GM23338 (cell line): ENCODE results near the gene ADAMTS7. TPM values are rescaled to one million over a fixed set of nuclear protein-coding genes. Genes with fewer than 3 reads are reported as not detected.

ENCODE experiments used
- ATAC-seq: fragments of 200-7000 bp; cut with Tn5 transposase; 3 replicates; pipeline ENCODE4 v1.9.1; 2020
- DNase-seq: peaks from one replicate; pipeline ENCODE4 v3.0.0-alpha.2; 2015; ENCODE audit warnings: low spot score
- H2AFZ ChIP-seq: fragments of 200-600 bp; sonication (generic); 2 replicates; pipeline ENCODE4 v1.8.0; 2016; ENCODE audit warnings: antibody characterized with exemption, mild to moderate bottlenecking, moderate library complexity
- H3F3A ChIP-seq: fragments of 200-600 bp; sonication (generic); replicated peaks from 2 replicates; pipeline ENCODE4 v1.8.0; 2017; ENCODE audit warnings: antibody characterized with exemption, mixed run types, low read depth
- H3K27ac ChIP-seq: fragments of 200-600 bp; sonication (generic); 2 replicates; pipeline ENCODE4 v1.6.1; 2016; ENCODE audit warnings: low read depth
- H3K27me3 ChIP-seq: fragments of 200-600 bp; sonication (generic); 2 replicates; pipeline ENCODE4 v1.8.0; 2016; ENCODE audit warnings: mild to moderate bottlenecking, mixed run types, moderate library complexity; ENCODE audit not compliant: insufficient read depth
- H3K36me3 ChIP-seq: fragments of 200-600 bp; sonication (generic); 2 replicates; pipeline ENCODE4 v1.8.0; 2016; ENCODE audit warnings: mild to moderate bottlenecking; ENCODE audit not compliant: insufficient read depth
- H3K4me1 ChIP-seq: fragments of 200-600 bp; sonication (generic); 2 replicates; pipeline ENCODE4 v1.8.0; 2016; ENCODE audit warnings: mild to moderate bottlenecking, moderate library complexity; ENCODE audit not compliant: insufficient read depth
- H3K4me2 ChIP-seq: fragments of 200-600 bp; sonication (generic); 2 replicates; pipeline ENCODE4 v1.7.1; 2017; ENCODE audit warnings: mixed run types
- H3K4me3 ChIP-seq: fragments of 200-600 bp; sonication (generic); 2 replicates; pipeline ENCODE4 v1.6.1; 2016; ENCODE audit warnings: mixed run types
- H3K79me2 ChIP-seq: fragments of 200-600 bp; sonication (generic); replicated peaks from 2 replicates; pipeline ENCODE4 v1.8.0; 2017; ENCODE audit warnings: mild to moderate bottlenecking; ENCODE audit not compliant: insufficient read depth
- H3K9me2 ChIP-seq: fragments of 200-600 bp; sonication (generic); 2 replicates; pipeline ENCODE4 v1.8.0; 2017; ENCODE audit not compliant: insufficient read depth
- H4K20me1 ChIP-seq: fragments of 200-600 bp; sonication (generic); replicated peaks from 2 replicates; pipeline ENCODE4 v1.8.0; 2017; ENCODE audit warnings: mild to moderate bottlenecking; ENCODE audit not compliant: insufficient read depth
- H3K27ac Mint-ChIP-seq: 2 replicates; pipeline ENCODE4 v1.8.0; 2020; ENCODE audit warnings: inconsistent platforms, mild to moderate bottlenecking, moderate library complexity, mixed read lengths
- H3K27me3 Mint-ChIP-seq: 3 replicates; pipeline ENCODE4 v1.8.0; 2022; ENCODE audit warnings: low read depth, mild to moderate bottlenecking, moderate library complexity, mixed read lengths, inconsistent platforms; ENCODE audit not compliant: insufficient read depth, poor library complexity
- H3K36me3 Mint-ChIP-seq: 3 replicates; pipeline ENCODE4 v1.8.0; 2021; ENCODE audit warnings: low read depth, mild to moderate bottlenecking, inconsistent platforms, moderate library complexity, mixed read lengths
- H3K4me1 Mint-ChIP-seq: 3 replicates; pipeline ENCODE4 v1.8.0; 2020; ENCODE audit warnings: mild to moderate bottlenecking, inconsistent platforms, mixed read lengths
- H3K4me3 Mint-ChIP-seq: 3 replicates; pipeline ENCODE4 v1.8.0; 2021; ENCODE audit warnings: moderate library complexity, mild to moderate bottlenecking, inconsistent platforms, mixed read lengths
- H3K9me3 Mint-ChIP-seq: 3 replicates; pipeline ENCODE4 v1.8.0; 2020; ENCODE audit warnings: moderate library complexity, mild to moderate bottlenecking, inconsistent platforms, mixed read lengths
- CREB1 ChIP-seq: fragments of 250-450 bp; sonication (Bioruptor Pico); IDR thresholded peaks from 2 replicates; pipeline ENCODE4 v1.5.0; 2020; ENCODE audit warnings: low read depth, mild to moderate bottlenecking, moderate library complexity
- EZH2 ChIP-seq: fragments of 200-600 bp; sonication (generic); IDR thresholded peaks from one replicate; pipeline ENCODE4 v1.8.0; 2017; ENCODE audit warnings: antibody characterized with exemption, mild to moderate bottlenecking, low read depth; ENCODE audit not compliant: unreplicated experiment
- EZH2phosphoT487 ChIP-seq: fragments of 200-600 bp; sonication (generic); IDR thresholded peaks from one replicate; pipeline ENCODE4 v1.8.1; 2018; ENCODE audit warnings: antibody characterized with exemption; ENCODE audit not compliant: unreplicated experiment
- JUNB ChIP-seq: IDR thresholded peaks from one replicate; pipeline ENCODE4 v1.6.1; 2016; ENCODE audit warnings: antibody characterized with exemption; ENCODE audit not compliant: unreplicated experiment
- NANOG ChIP-seq: IDR thresholded peaks from 2 replicates; pipeline ENCODE4 v1.6.1; 2016; ENCODE audit warnings: antibody characterized with exemption, borderline replicate concordance
- POLR2AphosphoS5 ChIP-seq: IDR thresholded peaks from 2 replicates; pipeline ENCODE4 v1.6.1; 2016; ENCODE audit warnings: antibody characterized with exemption, low read depth
- STAT1 ChIP-seq: IDR thresholded peaks from one replicate; pipeline ENCODE4 v1.6.1; 2016; ENCODE audit warnings: antibody characterized with exemption; ENCODE audit not compliant: unreplicated experiment
- ZNF114 ChIP-seq: fragments of 250-450 bp; sonication (Bioruptor Pico); IDR thresholded peaks from 2 replicates; pipeline ENCODE4 v1.5.0; 2020; ENCODE audit warnings: mild to moderate bottlenecking, moderate library complexity
- ZNF331 ChIP-seq: fragments of 250-450 bp; sonication (Bioruptor Pico); IDR thresholded peaks from 2 replicates; pipeline ENCODE4 v1.5.0; 2020; ENCODE audit warnings: low read depth, mild to moderate bottlenecking, moderate library complexity
- polyA plus RNA-seq: library from polyadenylated mRNA; unstranded; fragments of >200 nt; fragmentation: Nextera tagmentation; extraction: Ambion mirVana; gene quantifications from 2 replicates; pipeline ENCODE4 v1.2.1, GENCODE V29; 2016
- total RNA-seq: library from RNA; depleted of rRNA; stranded (reverse); fragments of >200 nt; shearing (Covaris generic); gene quantifications from 2 replicates; pipeline ENCODE4 v1.2.3, GENCODE V29; 2014
- TF ChIP-seq, protein P1 (sequence below), 2 experiments: fragments of 200-600 bp in 1 of 2; sonication (generic) in 1 of 2; conservative IDR thresholded peaks; 2 replicates each; pipeline versions ENCODE4 v1.5.1 to v1.6.1; 2016 to 2017; ENCODE audit warnings: antibody characterized with exemption in 2 of 2, low read depth in 2 of 2, mild to moderate bottlenecking in 2 of 2, moderate library complexity in 1 of 2
- TF ChIP-seq, protein P2 (sequence below): fragments of 250-450 bp; sonication (Bioruptor Pico); IDR thresholded peaks from 2 replicates; pipeline ENCODE4 v1.5.0; 2020; ENCODE audit warnings: mild to moderate bottlenecking, moderate library complexity
- TF ChIP-seq, protein P3 (sequence below): IDR thresholded peaks from 2 replicates; pipeline ENCODE4 v1.6.1; 2016; ENCODE audit warnings: antibody characterized with exemption
- TF ChIP-seq, protein P4 (sequence below): IDR thresholded peaks from one replicate; pipeline ENCODE4 v1.6.1; 2018; ENCODE audit warnings: antibody characterized with exemption; ENCODE audit not compliant: unreplicated experiment

The ADAMTS7 gene
- total and polyA plus RNA-seq, 2 experiments from 2014 or later = 11.6 to 52.7 TPM

DNA sequence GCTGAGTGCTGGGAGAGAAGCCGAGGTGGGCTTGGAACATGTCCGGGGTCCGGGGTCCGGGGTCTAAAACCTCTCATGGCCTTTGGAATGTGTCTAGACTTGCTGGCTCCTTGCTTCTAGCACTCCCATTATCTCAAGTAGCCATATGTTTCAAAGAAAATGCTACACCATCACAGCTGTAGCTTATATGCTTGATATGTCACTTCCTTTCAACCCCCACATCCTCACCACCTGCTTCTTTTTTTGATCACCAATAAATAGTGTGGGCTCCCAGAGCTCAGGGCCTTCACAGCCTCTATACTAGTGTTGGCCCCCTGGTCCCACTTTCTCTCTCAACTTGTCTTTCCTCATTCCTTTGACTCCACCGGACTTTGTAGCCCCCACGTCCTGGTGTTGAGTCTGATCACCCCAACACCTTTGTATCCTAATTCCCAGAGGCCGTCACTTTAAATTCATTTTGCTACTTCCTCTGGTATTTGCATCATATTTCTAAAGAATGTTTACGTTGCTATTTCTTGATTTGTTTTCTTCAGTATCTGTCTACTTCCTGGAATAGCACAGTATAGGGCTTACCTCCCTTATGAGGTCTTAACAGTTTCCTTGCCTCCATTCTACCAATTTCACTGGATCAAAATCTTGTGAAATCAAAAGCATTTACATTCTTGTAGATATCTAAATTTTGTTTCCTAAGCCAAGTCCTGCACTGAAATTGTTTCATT lies 98.3 kb downstream of the ADAMTS7 start:
- H3K27me3 Mint-ChIP-seq = peaks cover 8% of the 10 kb centered on the region

More for the DNA sequence above, 98.3 kb downstream of the ADAMTS7 start:
- Histone ChIP-seq H2AFZ (no peak overlapping the region), H4K20me1 (no peaks in the 10 kb centered on the region), H3K27ac (no peak overlapping the region), H3F3A (no peaks in the 10 kb centered on the region), H3K27me3 (no peaks in the 10 kb centered on the region), H3K79me2 (no peaks in the 10 kb centered on the region), H3K9me2 (no peaks in the 10 kb centered on the region), H3K36me3 (no peaks in the 10 kb centered on the region), H3K4me1 (no peaks in the 10 kb centered on the region), H3K4me2 (no peak overlapping the region), H3K4me3 (no peak overlapping the region)
- peaks cover 6% of the 10 kb centered on the region; the same call in 2 of the 3 replicates for H3K36me3 Mint-ChIP-seq
- H3K27ac Mint-ChIP-seq = no peak overlapping the region
- peaks cover 27% of the 10 kb centered on the region for H3K9me3 Mint-ChIP-seq
- TF ChIP-seq, protein P1, sequence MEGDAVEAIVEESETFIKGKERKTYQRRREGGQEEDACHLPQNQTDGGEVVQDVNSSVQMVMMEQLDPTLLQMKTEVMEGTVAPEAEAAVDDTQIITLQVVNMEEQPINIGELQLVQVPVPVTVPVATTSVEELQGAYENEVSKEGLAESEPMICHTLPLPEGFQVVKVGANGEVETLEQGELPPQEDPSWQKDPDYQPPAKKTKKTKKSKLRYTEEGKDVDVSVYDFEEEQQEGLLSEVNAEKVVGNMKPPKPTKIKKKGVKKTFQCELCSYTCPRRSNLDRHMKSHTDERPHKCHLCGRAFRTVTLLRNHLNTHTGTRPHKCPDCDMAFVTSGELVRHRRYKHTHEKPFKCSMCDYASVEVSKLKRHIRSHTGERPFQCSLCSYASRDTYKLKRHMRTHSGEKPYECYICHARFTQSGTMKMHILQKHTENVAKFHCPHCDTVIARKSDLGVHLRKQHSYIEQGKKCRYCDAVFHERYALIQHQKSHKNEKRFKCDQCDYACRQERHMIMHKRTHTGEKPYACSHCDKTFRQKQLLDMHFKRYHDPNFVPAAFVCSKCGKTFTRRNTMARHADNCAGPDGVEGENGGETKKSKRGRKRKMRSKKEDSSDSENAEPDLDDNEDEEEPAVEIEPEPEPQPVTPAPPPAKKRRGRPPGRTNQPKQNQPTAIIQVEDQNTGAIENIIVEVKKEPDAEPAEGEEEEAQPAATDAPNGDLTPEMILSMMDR (conservative IDR thresholded peaks at IDR 0.05; ENCODE audit: low read depth in 2 of 2) = no peak
- TF ChIP-seq, protein P2, sequence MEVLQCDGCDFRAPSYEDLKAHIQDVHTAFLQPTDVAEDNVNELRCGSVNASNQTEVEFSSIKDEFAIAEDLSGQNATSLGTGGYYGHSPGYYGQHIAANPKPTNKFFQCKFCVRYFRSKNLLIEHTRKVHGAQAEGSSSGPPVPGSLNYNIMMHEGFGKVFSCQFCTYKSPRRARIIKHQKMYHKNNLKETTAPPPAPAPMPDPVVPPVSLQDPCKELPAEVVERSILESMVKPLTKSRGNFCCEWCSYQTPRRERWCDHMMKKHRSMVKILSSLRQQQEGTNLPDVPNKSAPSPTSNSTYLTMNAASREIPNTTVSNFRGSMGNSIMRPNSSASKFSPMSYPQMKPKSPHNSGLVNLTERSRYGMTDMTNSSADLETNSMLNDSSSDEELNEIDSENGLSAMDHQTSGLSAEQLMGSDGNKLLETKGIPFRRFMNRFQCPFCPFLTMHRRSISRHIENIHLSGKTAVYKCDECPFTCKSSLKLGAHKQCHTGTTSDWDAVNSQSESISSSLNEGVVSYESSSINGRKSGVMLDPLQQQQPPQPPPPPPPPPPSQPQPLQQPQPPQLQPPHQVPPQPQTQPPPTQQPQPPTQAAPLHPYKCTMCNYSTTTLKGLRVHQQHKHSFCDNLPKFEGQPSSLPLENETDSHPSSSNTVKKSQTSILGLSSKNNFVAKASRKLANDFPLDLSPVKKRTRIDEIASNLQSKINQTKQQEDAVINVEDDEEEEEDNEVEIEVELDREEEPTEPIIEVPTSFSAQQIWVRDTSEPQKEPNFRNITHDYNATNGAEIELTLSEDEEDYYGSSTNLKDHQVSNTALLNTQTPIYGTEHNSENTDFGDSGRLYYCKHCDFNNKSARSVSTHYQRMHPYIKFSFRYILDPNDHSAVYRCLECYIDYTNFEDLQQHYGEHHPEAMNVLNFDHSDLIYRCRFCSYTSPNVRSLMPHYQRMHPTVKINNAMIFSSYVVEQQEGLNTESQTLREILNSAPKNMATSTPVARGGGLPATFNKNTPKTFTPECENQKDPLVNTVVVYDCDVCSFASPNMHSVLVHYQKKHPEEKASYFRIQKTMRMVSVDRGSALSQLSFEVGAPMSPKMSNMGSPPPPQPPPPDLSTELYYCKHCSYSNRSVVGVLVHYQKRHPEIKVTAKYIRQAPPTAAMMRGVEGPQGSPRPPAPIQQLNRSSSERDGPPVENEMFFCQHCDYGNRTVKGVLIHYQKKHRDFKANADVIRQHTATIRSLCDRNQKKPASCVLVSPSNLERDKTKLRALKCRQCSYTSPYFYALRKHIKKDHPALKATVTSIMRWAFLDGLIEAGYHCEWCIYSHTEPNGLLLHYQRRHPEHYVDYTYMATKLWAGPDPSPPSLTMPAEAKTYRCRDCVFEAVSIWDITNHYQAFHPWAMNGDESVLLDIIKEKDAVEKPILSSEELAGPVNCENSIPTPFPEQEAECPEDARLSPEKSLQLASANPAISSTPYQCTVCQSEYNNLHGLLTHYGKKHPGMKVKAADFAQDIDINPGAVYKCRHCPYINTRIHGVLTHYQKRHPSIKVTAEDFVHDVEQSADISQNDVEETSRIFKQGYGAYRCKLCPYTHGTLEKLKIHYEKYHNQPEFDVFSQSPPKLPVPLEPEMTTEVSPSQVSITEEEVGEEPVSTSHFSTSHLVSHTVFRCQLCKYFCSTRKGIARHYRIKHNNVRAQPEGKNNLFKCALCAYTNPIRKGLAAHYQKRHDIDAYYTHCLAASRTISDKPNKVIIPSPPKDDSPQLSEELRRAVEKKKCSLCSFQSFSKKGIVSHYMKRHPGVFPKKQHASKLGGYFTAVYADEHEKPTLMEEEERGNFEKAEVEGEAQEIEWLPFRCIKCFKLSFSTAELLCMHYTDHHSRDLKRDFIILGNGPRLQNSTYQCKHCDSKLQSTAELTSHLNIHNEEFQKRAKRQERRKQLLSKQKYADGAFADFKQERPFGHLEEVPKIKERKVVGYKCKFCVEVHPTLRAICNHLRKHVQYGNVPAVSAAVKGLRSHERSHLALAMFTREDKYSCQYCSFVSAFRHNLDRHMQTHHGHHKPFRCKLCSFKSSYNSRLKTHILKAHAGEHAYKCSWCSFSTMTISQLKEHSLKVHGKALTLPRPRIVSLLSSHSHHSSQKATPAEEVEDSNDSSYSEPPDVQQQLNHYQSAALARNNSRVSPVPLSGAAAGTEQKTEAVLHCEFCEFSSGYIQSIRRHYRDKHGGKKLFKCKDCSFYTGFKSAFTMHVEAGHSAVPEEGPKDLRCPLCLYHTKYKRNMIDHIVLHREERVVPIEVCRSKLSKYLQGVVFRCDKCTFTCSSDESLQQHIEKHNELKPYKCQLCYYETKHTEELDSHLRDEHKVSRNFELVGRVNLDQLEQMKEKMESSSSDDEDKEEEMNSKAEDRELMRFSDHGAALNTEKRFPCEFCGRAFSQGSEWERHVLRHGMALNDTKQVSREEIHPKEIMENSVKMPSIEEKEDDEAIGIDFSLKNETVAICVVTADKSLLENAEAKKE (CRISPR knock-in tag) = no peak
- TF ChIP-seq POLR2AphosphoS5 = no peak
- no peak for TF ChIP-seq NANOG
- no peak for TF ChIP-seq ZNF331 (CRISPR knock-in tag)
- no peak for TF ChIP-seq CREB1 (CRISPR knock-in tag)
- TF ChIP-seq EZH2phosphoT487 = no peak
- TF ChIP-seq, protein P3, sequence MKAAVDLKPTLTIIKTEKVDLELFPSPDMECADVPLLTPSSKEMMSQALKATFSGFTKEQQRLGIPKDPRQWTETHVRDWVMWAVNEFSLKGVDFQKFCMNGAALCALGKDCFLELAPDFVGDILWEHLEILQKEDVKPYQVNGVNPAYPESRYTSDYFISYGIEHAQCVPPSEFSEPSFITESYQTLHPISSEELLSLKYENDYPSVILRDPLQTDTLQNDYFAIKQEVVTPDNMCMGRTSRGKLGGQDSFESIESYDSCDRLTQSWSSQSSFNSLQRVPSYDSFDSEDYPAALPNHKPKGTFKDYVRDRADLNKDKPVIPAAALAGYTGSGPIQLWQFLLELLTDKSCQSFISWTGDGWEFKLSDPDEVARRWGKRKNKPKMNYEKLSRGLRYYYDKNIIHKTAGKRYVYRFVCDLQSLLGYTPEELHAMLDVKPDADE = no peak
- TF ChIP-seq ZNF114 (CRISPR knock-in tag) = no peak
- no peak for TF ChIP-seq EZH2
- no peak for TF ChIP-seq STAT1
- TF ChIP-seq JUNB = no peak
- TF ChIP-seq, protein P4, sequence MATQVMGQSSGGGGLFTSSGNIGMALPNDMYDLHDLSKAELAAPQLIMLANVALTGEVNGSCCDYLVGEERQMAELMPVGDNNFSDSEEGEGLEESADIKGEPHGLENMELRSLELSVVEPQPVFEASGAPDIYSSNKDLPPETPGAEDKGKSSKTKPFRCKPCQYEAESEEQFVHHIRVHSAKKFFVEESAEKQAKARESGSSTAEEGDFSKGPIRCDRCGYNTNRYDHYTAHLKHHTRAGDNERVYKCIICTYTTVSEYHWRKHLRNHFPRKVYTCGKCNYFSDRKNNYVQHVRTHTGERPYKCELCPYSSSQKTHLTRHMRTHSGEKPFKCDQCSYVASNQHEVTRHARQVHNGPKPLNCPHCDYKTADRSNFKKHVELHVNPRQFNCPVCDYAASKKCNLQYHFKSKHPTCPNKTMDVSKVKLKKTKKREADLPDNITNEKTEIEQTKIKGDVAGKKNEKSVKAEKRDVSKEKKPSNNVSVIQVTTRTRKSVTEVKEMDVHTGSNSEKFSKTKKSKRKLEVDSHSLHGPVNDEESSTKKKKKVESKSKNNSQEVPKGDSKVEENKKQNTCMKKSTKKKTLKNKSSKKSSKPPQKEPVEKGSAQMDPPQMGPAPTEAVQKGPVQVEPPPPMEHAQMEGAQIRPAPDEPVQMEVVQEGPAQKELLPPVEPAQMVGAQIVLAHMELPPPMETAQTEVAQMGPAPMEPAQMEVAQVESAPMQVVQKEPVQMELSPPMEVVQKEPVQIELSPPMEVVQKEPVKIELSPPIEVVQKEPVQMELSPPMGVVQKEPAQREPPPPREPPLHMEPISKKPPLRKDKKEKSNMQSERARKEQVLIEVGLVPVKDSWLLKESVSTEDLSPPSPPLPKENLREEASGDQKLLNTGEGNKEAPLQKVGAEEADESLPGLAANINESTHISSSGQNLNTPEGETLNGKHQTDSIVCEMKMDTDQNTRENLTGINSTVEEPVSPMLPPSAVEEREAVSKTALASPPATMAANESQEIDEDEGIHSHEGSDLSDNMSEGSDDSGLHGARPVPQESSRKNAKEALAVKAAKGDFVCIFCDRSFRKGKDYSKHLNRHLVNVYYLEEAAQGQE = no peak
- ATAC-seq = no peak
- no peak overlapping the region for H3K4me3 Mint-ChIP-seq
- H3K4me1 Mint-ChIP-seq = peaks cover 8% of the 10 kb centered on the region; the same call in 2 of the 3 replicates
- DNase-seq = no peak
